IMR-90 (cell line): Measurements from ENCODE around the gene HSFX4. TPM values are rescaled to one million over a fixed set of nuclear protein-coding genes. Genes with fewer than 3 reads are reported as not detected.
"Not testable (repeated sequence)": the region's sequence is repeated elsewhere in the genome, so short reads cannot be mapped to it uniquely, and the experiment has no call there.

Experiments used
- ATAC-seq: fragments of 200-7000 bp; cut with Tn5 transposase; 2 replicates; pipeline ENCODE4 v1.9.1; 2020; ENCODE audit warnings: low read depth, mild to moderate bottlenecking, moderate library complexity
- BruUV-seq: library from RNA; stranded (reverse); fragments of 400-500 nt; replicated peaks from 2 replicates; lab custom pipeline; 2021; lab: Mats Ljungman, UMichigan
- CTCF ChIA-PET: fragments of 300-600 bp; formaldehyde crosslinking; extraction: SDS; loops from one replicate; lab custom pipeline; 2021; ENCODE audit warnings: antibody characterized with exemption; lab: Yijun Ruan, JAX
- POLR2A ChIA-PET: fragments of 300-600 bp; sonication (Branson Sonifier 250); formaldehyde crosslinking; loops from one replicate; lab custom pipeline; 2022; ENCODE audit warnings: antibody characterized with exemption; ENCODE audit not compliant: unreplicated experiment; lab: Charles Lee
- DNase-seq: peaks from one replicate; pipeline ENCODE4 v3.0.0; 2013
- H2AFZ ChIP-seq: replicated peaks from 2 replicates; pipeline ENCODE3; 2013; ENCODE audit warnings: low read length, mild to moderate bottlenecking; ENCODE audit not compliant: poor library complexity
- H2AK5ac ChIP-seq: 2 replicates; pipeline ENCODE4 v1.6.1; 2013; ENCODE audit warnings: low read depth, low read length, inconsistent platforms
- H2AK9ac ChIP-seq: replicated peaks from 2 replicates; pipeline ENCODE3; 2013; ENCODE audit warnings: mild to moderate bottlenecking, low read depth, low read length, moderate library complexity; ENCODE audit not compliant: poor library complexity
- H2BK120ac ChIP-seq: 2 replicates; pipeline ENCODE4 v1.6.1; 2013; ENCODE audit warnings: low read depth, low read length, inconsistent platforms
- H2BK15ac ChIP-seq: 3 replicates; pipeline ENCODE4 v1.6.1; 2013; ENCODE audit warnings: low read depth, low read length, inconsistent platforms
- H2BK20ac ChIP-seq: 2 replicates; pipeline ENCODE4 v1.6.1; 2013; ENCODE audit warnings: low read depth, mild to moderate bottlenecking, inconsistent platforms, low read length, moderate library complexity
- H2BK5ac ChIP-seq: 2 replicates; pipeline ENCODE4 v1.6.1; 2013; ENCODE audit warnings: mild to moderate bottlenecking, low read depth, low read length, inconsistent platforms; ENCODE audit not compliant: poor library complexity, severe bottlenecking
- H3K14ac ChIP-seq: replicated peaks from 2 replicates; pipeline ENCODE4 v1.6.1; 2013; ENCODE audit warnings: low read depth, low read length, inconsistent platforms
- H3K18ac ChIP-seq: 2 replicates; pipeline ENCODE4 v1.6.1; 2013; ENCODE audit warnings: low read depth, low read length, control low read depth
- H3K23ac ChIP-seq: 2 replicates; pipeline ENCODE4 v1.6.1; 2013; ENCODE audit warnings: low read depth, low read length, inconsistent platforms
- H3K27ac ChIP-seq: 2 replicates; pipeline ENCODE4 v1.5.1; 2013; ENCODE audit warnings: mild to moderate bottlenecking, control low read depth, low read length; ENCODE audit not compliant: insufficient read depth
- H3K27me3 ChIP-seq: 2 replicates; pipeline ENCODE4 v1.6.1; 2013; ENCODE audit warnings: low read length; ENCODE audit not compliant: control insufficient read depth, insufficient read depth
- H3K36me3 ChIP-seq: 2 replicates; pipeline ENCODE4 v1.6.1; 2013; ENCODE audit warnings: low read length, mixed read lengths; ENCODE audit not compliant: control insufficient read depth, insufficient read depth
- H3K4ac ChIP-seq: 2 replicates; pipeline ENCODE4 v1.6.1; 2013; ENCODE audit warnings: low read depth, low read length, inconsistent platforms
- H3K4me1 ChIP-seq: 2 replicates; pipeline ENCODE4 v1.6.1; 2013; ENCODE audit warnings: low read length, mixed read lengths; ENCODE audit not compliant: control insufficient read depth, insufficient read depth
- H3K4me2 ChIP-seq: 2 replicates; pipeline ENCODE4 v1.6.1; 2013; ENCODE audit warnings: low read depth, mild to moderate bottlenecking, control low read depth, low read length, moderate library complexity
- H3K4me3 ChIP-seq: 2 replicates; pipeline ENCODE4 v1.5.1; 2013; ENCODE audit warnings: low read depth, mild to moderate bottlenecking, control low read depth, low read length, moderate library complexity; ENCODE audit not compliant: insufficient read depth
- H3K56ac ChIP-seq: 2 replicates; pipeline ENCODE4 v1.6.1; 2013; ENCODE audit warnings: low read length, inconsistent platforms; ENCODE audit not compliant: insufficient read depth; ENCODE audit errors: extremely low read depth
- H3K79me1 ChIP-seq, 2 experiments: 2 replicates each; pipeline ENCODE4 v1.6.1; 2013; ENCODE audit warnings: low read length in 2 of 2, inconsistent platforms in 1 of 2, low read depth in 1 of 2
- H3K9ac ChIP-seq: 2 replicates; pipeline ENCODE4 v1.6.1; 2013; ENCODE audit warnings: low read depth, low read length, control low read depth
- H3K9me1 ChIP-seq: 2 replicates; pipeline ENCODE4 v1.6.1; 2013; ENCODE audit warnings: low read length, inconsistent platforms; ENCODE audit not compliant: insufficient read depth
- H3K9me3 ChIP-seq: 2 replicates; pipeline ENCODE4 v1.6.1; 2013; ENCODE audit warnings: low read length; ENCODE audit not compliant: control insufficient read depth, insufficient read depth
- H4K20me1 ChIP-seq: 2 replicates; pipeline ENCODE4 v1.6.1; 2013; ENCODE audit warnings: low read length, inconsistent platforms; ENCODE audit not compliant: insufficient read depth
- H4K5ac ChIP-seq: 2 replicates; pipeline ENCODE4 v1.6.1; 2013; ENCODE audit warnings: mild to moderate bottlenecking, low read depth, low read length, control low read depth
- H4K8ac ChIP-seq, 2 experiments: 2 replicates each; pipeline ENCODE4 v1.6.1; 2013; ENCODE audit warnings: low read depth in 2 of 2, low read length in 2 of 2, control low read depth in 1 of 2, inconsistent platforms in 1 of 2
- H4K91ac ChIP-seq: 2 replicates; pipeline ENCODE4 v1.6.1; 2013; ENCODE audit warnings: low read depth, low read length, inconsistent platforms; ENCODE audit not compliant: insufficient read depth
- WGBS, 2 experiments: methylation state at CpG; one replicate each; pipeline versions ENCODE4 v1.1.5 to v1.1.7; 2013; ENCODE audit warnings: missing lambda C conversion rate in 2 of 2; ENCODE audit not compliant: insufficient read length in 1 of 2; ENCODE audit errors: extremely low coverage in 2 of 2; 5-methylcytosine and 5-hydroxymethylcytosine counted together
- dilution Hi-C: fragments of 300-500 bp; cut with HindIII; formaldehyde crosslinking; loops from one replicate; pipeline ENCODE4 v1.14.3; 2018; ENCODE audit warnings: low sequenced_read_pairs; ENCODE audit not compliant: unreplicated experiment
- in situ Hi-C: fragments of 300-500 bp; cut with MboI; formaldehyde crosslinking; loops from 3 replicates; pipeline ENCODE4 v1.14.3; 2019; ENCODE audit warnings: low sequenced_read_pairs, inconsistent platforms, mixed read lengths
- intact Hi-C: fragments of 100-400 bp; cut with micrococcal nuclease; formaldehyde crosslinking; loops from 2 replicates; pipeline ENCODE4 v1.10.0; 2022
- polyA plus RNA-seq, 3 experiments: library from polyadenylated mRNA; depleted of rRNA; stranded (reverse); fragments of >200 nt; gene quantifications; 2 replicates each; pipeline ENCODE4 v1.2.3, GENCODE V29; 2012; ENCODE audit warnings: low replicate concordance in 1 of 3
- total RNA-seq: library from RNA; depleted of rRNA; stranded (reverse); fragments of >200 nt; gene quantifications from 2 replicates; pipeline ENCODE4 v1.2.3, GENCODE V29; 2012

Gene HSFX4
- total and polyA plus RNA-seq, 2 of the 4 experiments (the other 2 are of a cell fraction) = not detected

GRCh38 chrX:149932970-149933369 is 3.6 kb downstream of the HSFX4 start:
- ATAC-seq, H3K4me2 ChIP-seq, DNase-seq, H3K4ac ChIP-seq, in situ Hi-C loops, H2BK120ac ChIP-seq, H4K91ac ChIP-seq, H4K8ac ChIP-seq, H2BK20ac ChIP-seq, H3K27ac ChIP-seq, H3K79me1 ChIP-seq, H3K56ac ChIP-seq, H4K20me1 ChIP-seq, H2AK5ac ChIP-seq, H2BK15ac ChIP-seq, H3K9me1 ChIP-seq, BruUV-seq, H2AFZ ChIP-seq, H3K23ac ChIP-seq, H3K14ac ChIP-seq, H3K4me3 ChIP-seq, H3K36me3 ChIP-seq, POLR2A ChIA-PET, CTCF ChIA-PET, dilution Hi-C loops, H3K4me1 ChIP-seq, H3K9me3 ChIP-seq, H2AK9ac ChIP-seq, H3K18ac ChIP-seq, H3K9ac ChIP-seq, H4K5ac ChIP-seq, H3K27me3 ChIP-seq, H2BK5ac ChIP-seq: not testable (repeated sequence)
- no CpG with 5 or more reads among the region's 5 CpGs for WGBS, 2 experiments
- intact Hi-C loops = loop anchor here (10.0 kb wide), 1 partner anchor 1052 kb away; the partner anchor contains the start of gene HMGB3

GRCh38 chrX:149933547-149933946 is 4.2 kb downstream of the HSFX4 start:
- dilution Hi-C loops, H3K27ac ChIP-seq, H3K4me1 ChIP-seq, H3K79me1 ChIP-seq, DNase-seq, H4K8ac ChIP-seq, in situ Hi-C loops, H3K18ac ChIP-seq, H2BK20ac ChIP-seq, POLR2A ChIA-PET, H4K91ac ChIP-seq, H3K27me3 ChIP-seq, H3K23ac ChIP-seq, CTCF ChIA-PET, H3K9me3 ChIP-seq, BruUV-seq, ATAC-seq, H4K5ac ChIP-seq, H2AK5ac ChIP-seq, H3K9ac ChIP-seq, H2AFZ ChIP-seq, H3K9me1 ChIP-seq, H3K4ac ChIP-seq, H3K4me2 ChIP-seq, H4K20me1 ChIP-seq, H3K56ac ChIP-seq, H2BK15ac ChIP-seq, H3K4me3 ChIP-seq, H3K14ac ChIP-seq, H2BK5ac ChIP-seq, H3K36me3 ChIP-seq, H2BK120ac ChIP-seq, H2AK9ac ChIP-seq: not testable (repeated sequence)
- no CpG with 5 or more reads among the region's 21 CpGs for WGBS, 2 experiments
- intact Hi-C loops = loop anchor here (10.0 kb wide), 1 partner anchor 1051 kb away; the partner anchor contains the start of gene HMGB3
